Heart right ventricle (tissue), 16 donors: ENCODE results near the gene SMYD3. TPM values are rescaled to one million over a fixed set of nuclear protein-coding genes. Genes with fewer than 3 reads are reported as not detected.

Source experiments
- ATAC-seq, 8 donors: fragments of 200-7000 bp; cut with Tn5 transposase; one replicate each; pipeline ENCODE4 v1.9.1; 2020; ENCODE audit warnings: mild to moderate bottlenecking in 8 of 8, moderate library complexity in 8 of 8, moderate number of reproducible peaks in 1 of 8
- DNase-seq, 2 donors: peaks; one replicate each; pipeline ENCODE4 v3.0.0-alpha.2; 2020
- H3K27ac ChIP-seq, 10 donors: fragments of 200-600 bp; sonication (generic) in 2 of 10; one replicate each; pipeline versions ENCODE4 v1.5.0 to v1.8.0; 2020 to 2022; ENCODE audit warnings: mild to moderate bottlenecking in 3 of 10
- H3K27me3 ChIP-seq, 7 donors: fragments of 200-600 bp; one replicate each; pipeline ENCODE4 v1.8.0; 2021 to 2022; ENCODE audit warnings: mild to moderate bottlenecking in 2 of 7
- H3K36me3 ChIP-seq, 9 donors: fragments of 200-600 bp; sonication (generic) in 1 of 9; one replicate each; pipeline versions ENCODE4 v1.5.0 to v1.8.0; 2020 to 2022; ENCODE audit warnings: mild to moderate bottlenecking in 2 of 9
- H3K4me1 ChIP-seq, 9 donors: fragments of 200-600 bp; sonication (generic) in 1 of 9; one replicate each; pipeline versions ENCODE4 v1.5.0 to v1.8.0; 2020 to 2022; ENCODE audit warnings: mild to moderate bottlenecking in 4 of 9
- H3K4me3 ChIP-seq, 10 donors: fragments of 200-600 bp; sonication (generic) in 2 of 10; one replicate each; pipeline versions ENCODE4 v1.5.0 to v1.8.0; 2020 to 2022; ENCODE audit warnings: mild to moderate bottlenecking in 7 of 10, moderate library complexity in 2 of 10
- H3K9me3 ChIP-seq, 11 donors: fragments of 200-600 bp in 10 of 11; sonication (generic) in 2 of 11; one replicate each; pipeline versions ENCODE4 v1.5.0 to v1.8.0; 2013 to 2022; ENCODE audit warnings: mild to moderate bottlenecking in 2 of 11, control low read depth in 1 of 11, moderate library complexity in 1 of 11
- CTCF ChIP-seq, 9 donors: fragments of 200-600 bp; sonication (generic) in 2 of 9; IDR thresholded peaks; one replicate each; pipeline versions ENCODE4 v1.5.0 to v1.8.0; 2021 to 2022; ENCODE audit warnings: antibody characterized with exemption in 9 of 9, mild to moderate bottlenecking in 5 of 9, moderate library complexity in 1 of 9
- WGBS, 2 donors: extraction: QIAGEN DNeasy Blood & Tissue Kit; methylation state at CpG; one replicate each; pipeline ENCODE4 v1.1.7; 2013; ENCODE audit warnings: inconsistent platforms in 1 of 2; 5-methylcytosine and 5-hydroxymethylcytosine counted together
- intact Hi-C, 10 donors: fragments of 100-400 bp; cut with DNase I; formaldehyde crosslinking; loops; one replicate each; pipeline versions ENCODE4 v1.11.1 to v1.14.2; 2022
- polyA plus RNA-seq, 2 donors: library from polyadenylated mRNA; stranded (reverse); fragments of 200-250 nt; gene quantifications; one replicate each; pipeline ENCODE4 v1.2.3, GENCODE V29; 2013
- total RNA-seq, 10 donors: library from RNA; stranded (reverse); fragmentation: NEBNext Ultra II Directional in 3 of 10; extraction: Animal tissue kit (Norgen Biotek cat#: 25700) in 3 of 10; gene quantifications; one replicate each; pipeline versions ENCODE4 v1.2.1 to v1.2.4, GENCODE V29; 2021 to 2023
- donor health status: Arrhythmogenic right ventricular cardiomyopathy.
- donor health status: ischemic (EF 13 %, LVEDD 7.1; RV severe dilation, severe dysfunction).
- donor health status: healthy with polysubstance abuse.
- donor health status: DM: no; HTN: yes; CAD: no.
- donor health status: DM: no; HTN: no; CAD: no.
- donor health status: ischemic (EF 25% LVEDD 6.9; RV normal size, moderate dysfunction).
- donor health status: ischemic (EF 25% LVEDD 5.7; RV mildly dilated, moderate dysfunction).
- donor health status: healthy.
- donor health status: DM: yes; HTN: yes; CAD: no.
- donor health status: Ischemic cardiomyopathy.
- donor health status: ischemic (EF 35%, LVEDD 5.7; RV mildly dilated, moderate dysfunction).
- donor health status: nonischemic (EF 11% LVEDD 7.7; RV severe dilation, severe dysfunction).
- donor health status: DM: yes; HTN: yes; CAD: no.
- donor health status: PGD.
- donor health status: ischemic (EF 29% LVEDD 5.4; RV normal size, mild dysfunction).
- donor health status: nonischemic (EF 23%, LVEDD 6.1; RV moderate dilation, normal function).

The SMYD3 gene
- total and polyA plus RNA-seq, 12 donors: 5.9 to 13.9 (median 8.1) TPM

DNA sequence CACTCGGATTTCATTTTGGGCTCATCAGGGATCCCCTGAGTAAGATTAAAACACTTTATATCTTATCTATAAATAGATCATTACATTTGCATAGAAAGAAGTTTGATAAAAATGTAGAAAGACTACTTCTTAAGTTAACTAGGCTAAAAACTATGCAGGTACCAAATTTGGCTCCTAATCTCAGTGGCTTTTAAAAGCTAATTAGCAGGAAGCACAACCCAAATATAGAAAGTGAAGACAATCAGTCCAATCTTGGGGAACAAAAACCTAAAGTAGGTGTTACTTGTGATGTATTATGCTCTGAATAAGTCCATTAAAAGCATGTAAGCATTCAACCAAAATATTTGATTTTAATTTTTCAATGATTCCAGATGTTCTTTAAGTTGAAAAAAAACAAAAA, 35.4 kb downstream of the SMYD3 start:
- H3K4me1 ChIP-seq: no peaks in the 10 kb centered on the region
- DNase-seq: no peak
- H3K36me3 ChIP-seq: no peaks in the 10 kb centered on the region
- no peaks in the 10 kb centered on the region for H3K27me3 ChIP-seq
- H3K9me3 ChIP-seq: no peaks in the 10 kb centered on the region
- no peak overlapping the region for H3K27ac ChIP-seq
- no peak overlapping the region for H3K4me3 ChIP-seq
- 85 to 91% methylated on average over 1 of the region's 1 CpG for WGBS, 2 donors
- intact Hi-C loops: no loop called here
- ATAC-seq: no peak
- no peak for TF ChIP-seq CTCF (IDR thresholded peaks at IDR 0.05)

- 98 to 100% methylated on average over 1 of the region's 1 CpG for WGBS, 2 donors
- DNase-seq (no peak), ATAC-seq (no peak)
- no peak overlapping the region for H3K4me3 ChIP-seq
- H3K27ac ChIP-seq: no peak overlapping the region
- intact Hi-C loops: no loop called here
- H3K9me3 ChIP-seq: no peaks in the 10 kb centered on the region
- H3K36me3 ChIP-seq: no peaks in the 10 kb centered on the region
- H3K4me1 ChIP-seq: no peaks in the 10 kb centered on the region
- TF ChIP-seq CTCF (IDR thresholded peaks at IDR 0.05): no peak
- no peaks in the 10 kb centered on the region for H3K27me3 ChIP-seq
Measured at GRCh38 chr1:246470585-246470984, 36.5 kb downstream of the SMYD3 start.

- Histone ChIP-seq H3K27ac (no peak overlapping the region), H3K9me3 (no peaks in the 10 kb centered on the region), H3K27me3 (no peaks in the 10 kb centered on the region), H3K4me1 (no peaks in the 10 kb centered on the region), H3K36me3 (no peaks in the 10 kb centered on the region), H3K4me3 (no peak overlapping the region)
- no peak for ATAC-seq
- intact Hi-C loops: no loop called here
- WGBS, 2 donors: 91 to 94% methylated on average over 2 of the region's 2 CpGs
- no peak for TF ChIP-seq CTCF (IDR thresholded peaks at IDR 0.05)
- DNase-seq: no peak
Measured at GRCh38 chr1:246462986-246463385, 44.1 kb downstream of the SMYD3 start.

DNA sequence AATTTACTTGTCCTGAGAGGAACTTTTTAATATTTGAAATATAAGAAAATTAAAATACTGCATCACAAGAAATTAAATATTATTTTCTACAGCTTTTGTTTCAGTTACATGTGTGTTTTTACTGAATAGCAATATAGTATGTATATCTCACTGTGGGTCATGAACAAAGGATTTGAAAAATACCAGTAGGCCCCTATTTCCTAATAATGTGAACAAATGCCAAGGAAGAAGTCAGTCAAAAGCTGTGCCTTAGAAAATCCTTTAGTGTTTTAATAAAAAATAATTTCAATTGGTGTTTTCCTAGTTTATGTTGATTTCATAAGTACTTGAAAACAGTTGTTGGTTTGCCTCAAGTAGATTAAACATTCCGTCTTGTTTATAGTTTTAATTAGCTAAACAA, 46.7 kb downstream of the SMYD3 start:
- intact Hi-C loops: no loop called here
- no peak for ATAC-seq
- no peaks in the 10 kb centered on the region for H3K27me3 ChIP-seq
- no peak overlapping the region for H3K27ac ChIP-seq
- no peaks in the 10 kb centered on the region for H3K4me1 ChIP-seq
- no peaks in the 10 kb centered on the region for H3K9me3 ChIP-seq
- no peak for DNase-seq
- no peak for TF ChIP-seq CTCF (IDR thresholded peaks at IDR 0.05)
- H3K4me3 ChIP-seq: no peak overlapping the region
- WGBS, 2 donors: 97 to 100% methylated on average over 1 of the region's 1 CpG
- no peaks in the 10 kb centered on the region for H3K36me3 ChIP-seq
